ENCODE measurements around the gene PNPLA5. TPM values are rescaled to one million over a fixed set of nuclear protein-coding genes. Genes with fewer than 3 reads are reported as not detected.
A peak's percentile ranks its signal among the peaks of the same experiment; 100 is the strongest.

PNPLA5 gene
- total RNA-seq, 1 experiment from 2014 or later = 5.5 TPM

DNA sequence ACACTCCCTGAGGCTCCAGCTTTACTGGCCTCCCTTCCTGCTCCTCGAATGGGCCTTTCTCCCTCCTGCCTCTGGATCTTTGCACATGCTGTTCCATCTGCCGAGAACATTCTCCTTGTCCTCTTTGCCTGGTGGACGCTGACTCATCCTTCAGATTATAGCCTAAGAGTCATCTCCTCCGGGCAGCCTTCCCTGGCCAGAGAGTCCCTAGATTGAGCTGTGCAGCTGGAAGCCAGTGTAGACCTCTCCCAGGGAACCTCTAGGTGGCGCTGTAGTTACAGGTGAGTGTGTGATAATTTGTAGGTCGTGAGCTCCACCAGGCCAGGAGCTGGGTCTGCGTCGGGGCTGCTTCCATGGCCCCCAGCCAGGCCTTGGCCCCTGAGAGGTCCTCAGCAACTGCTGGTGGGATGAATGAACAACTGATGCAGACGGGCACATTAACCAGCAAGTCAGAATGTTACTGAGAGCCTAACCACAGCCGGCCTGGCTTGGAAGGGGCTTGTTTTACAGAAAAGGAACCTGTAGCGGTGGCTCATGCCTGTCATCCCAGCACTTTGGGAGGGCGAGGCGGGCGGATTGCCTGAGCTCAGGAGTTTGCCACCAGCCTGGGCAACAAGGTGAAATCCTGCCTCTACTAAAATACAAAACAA lies 8.7 kb downstream of the PNPLA5 start:
- Histone ChIP-seq H2BK120ac (ENCODE audit: low read depth, low read length, poor library complexity, severe bottlenecking) (no peak overlapping the region), H2BK12ac (ENCODE audit: insufficient read length, low read depth, low read length) (no peak overlapping the region), H3K9me3 (ENCODE audit: control insufficient read depth, low read depth, low read length) (no peaks in the 10 kb centered on the region), H3K4ac (ENCODE audit: low read depth, low read length) (no peak overlapping the region), H3K14ac (ENCODE audit: insufficient read depth, low read length) (no peak overlapping the region), H2BK5ac (ENCODE audit: insufficient read length, low read length) (no peak overlapping the region), H3K4me2 (ENCODE audit: insufficient read depth, insufficient read length, low read length) (no peak overlapping the region), H3K4me1 (ENCODE audit: insufficient read depth, low read length) (no peaks in the 10 kb centered on the region), H3K23me2 (ENCODE audit: insufficient read length, low read depth, low read length, poor library complexity, severe bottlenecking) (no peaks in the 10 kb centered on the region), H4K91ac (ENCODE audit: insufficient read length, low read depth, low read length) (no peak overlapping the region), H3K23ac (ENCODE audit: insufficient read length, low read depth, low read length) (no peak overlapping the region), H3T11ph (ENCODE audit: low read length) (no peak overlapping the region), H3K27ac (ENCODE audit: insufficient read length, low read depth, low read length) (no peak overlapping the region), H2AFZ (ENCODE audit: low read length) (no peak overlapping the region), H3K9ac (ENCODE audit: extremely low read depth, insufficient read length, low read length) (no peak overlapping the region), H3K56ac (ENCODE audit: insufficient read length, low read depth, low read length) (no peak overlapping the region), H4K20me1 (ENCODE audit: control insufficient read depth, insufficient read depth, insufficient read length) (no peaks in the 10 kb centered on the region), H3K27me3 (ENCODE audit: insufficient read depth, low read length) (no peaks in the 10 kb centered on the region), H4K5ac (ENCODE audit: insufficient read length, low read depth, low read length) (no peak overlapping the region), H4K8ac (replicated peaks; ENCODE audit: insufficient read length, low read depth, low read length) (no peak overlapping the region), H2BK20ac (ENCODE audit: low read depth, low read length, poor library complexity, severe bottlenecking) (no peak overlapping the region), H2BK15ac (ENCODE audit: low read depth, low read length) (no peak overlapping the region), H2AK5ac (ENCODE audit: insufficient read length, low read length) (no peak overlapping the region), H3K18ac (ENCODE audit: insufficient read length, low read depth, low read length) (no peak overlapping the region), H3K79me2 (ENCODE audit: insufficient read depth, low read length) (no peaks in the 10 kb centered on the region), H3K79me1 (ENCODE audit: insufficient read depth, low read depth, low read length, poor library complexity, severe bottlenecking) (no peaks in the 10 kb centered on the region)
- Mint-ChIP-seq H3K27ac (peak overlapping the region in 1 of 3 experiments; percentile 35; a peak in 2 of 7 replicates), H3K36me3 (ENCODE audit: insufficient read depth in 1 of 3, low read depth in 3 of 3) (peaks cover 2 to 8% (median 4%) of the 10 kb centered on the region in 3 experiments; a peak in 4 of 7 replicates), H3K27me3 (ENCODE audit: low read depth) (peaks cover 3% of the 10 kb centered on the region), H3K4me3 (peak overlapping the region in 1 of 2 experiments; percentile 21; a peak in 2 of 5 replicates), H3K4me1 (peaks cover 7 to 12% of the 10 kb centered on the region in 2 experiments), H3K9me3 (no peaks in the 10 kb centered on the region)
- TF ChIP-seq, protein P1, sequence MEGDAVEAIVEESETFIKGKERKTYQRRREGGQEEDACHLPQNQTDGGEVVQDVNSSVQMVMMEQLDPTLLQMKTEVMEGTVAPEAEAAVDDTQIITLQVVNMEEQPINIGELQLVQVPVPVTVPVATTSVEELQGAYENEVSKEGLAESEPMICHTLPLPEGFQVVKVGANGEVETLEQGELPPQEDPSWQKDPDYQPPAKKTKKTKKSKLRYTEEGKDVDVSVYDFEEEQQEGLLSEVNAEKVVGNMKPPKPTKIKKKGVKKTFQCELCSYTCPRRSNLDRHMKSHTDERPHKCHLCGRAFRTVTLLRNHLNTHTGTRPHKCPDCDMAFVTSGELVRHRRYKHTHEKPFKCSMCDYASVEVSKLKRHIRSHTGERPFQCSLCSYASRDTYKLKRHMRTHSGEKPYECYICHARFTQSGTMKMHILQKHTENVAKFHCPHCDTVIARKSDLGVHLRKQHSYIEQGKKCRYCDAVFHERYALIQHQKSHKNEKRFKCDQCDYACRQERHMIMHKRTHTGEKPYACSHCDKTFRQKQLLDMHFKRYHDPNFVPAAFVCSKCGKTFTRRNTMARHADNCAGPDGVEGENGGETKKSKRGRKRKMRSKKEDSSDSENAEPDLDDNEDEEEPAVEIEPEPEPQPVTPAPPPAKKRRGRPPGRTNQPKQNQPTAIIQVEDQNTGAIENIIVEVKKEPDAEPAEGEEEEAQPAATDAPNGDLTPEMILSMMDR (conservative IDR thresholded peaks at IDR 0.05) = peak; percentile 91
- no CpG with 5 or more reads among the region's 14 CpGs for WGBS (ENCODE audit: extremely low coverage, insufficient read length, low lambda C conversion rate)
- peak; percentile 88 for DNase-seq

All from H9 (cell line).